CD4-positive, alpha-beta T cell treated with Interferon alpha-2 for 1 hour (primary cell): ENCODE data around the gene IL31RA.
A peak's percentile ranks its signal among the peaks of the same experiment; 100 is the strongest.

Experiments
- DNase-seq, 2 donors: peaks; one replicate each; pipeline ENCODE4 v3.0.0-alpha.2; 2020 to 2022

Gene IL31RA

GRCh38 chr5:55860709-55861108, 9.6 kb downstream of the IL31RA start:
- no peak for DNase-seq

GRCh38 chr5:55864606-55865541, 13.7 kb downstream of the IL31RA start:
- no peak for DNase-seq

- DNase-seq, result no peak
Measured at GRCh38 chr5:55865831-55866230, 14.7 kb downstream of the IL31RA start.

GRCh38 chr5:55866485-55866884, 15.3 kb downstream of the IL31RA start:
- no peak for DNase-seq

GRCh38 chr5:55866934-55867333, 15.8 kb downstream of the IL31RA start:
- no peak for DNase-seq

GRCh38 chr5:55868846-55869245, 17.7 kb downstream of the IL31RA start:
- peak in 1 of 2 donors; percentile 30 for DNase-seq

GRCh38 chr5:55869847-55870246, 18.7 kb downstream of the IL31RA start:
- no peak for DNase-seq

GRCh38 chr5:55873234-55873633, 22.1 kb downstream of the IL31RA start:
- no peak for DNase-seq

GRCh38 chr5:55877655-55878054, 26.5 kb downstream of the IL31RA start:
- no peak for DNase-seq

- DNase-seq, result no peak
Measured at GRCh38 chr5:55880453-55880852, 29.3 kb downstream of the IL31RA start.

- DNase-seq, result no peak
Measured at GRCh38 chr5:55885359-55885758, 34.2 kb downstream of the IL31RA start.

GRCh38 chr5:55888205-55888604, 37.0 kb downstream of the IL31RA start:
- no peak for DNase-seq

GRCh38 chr5:55892479-55892878, 41.3 kb downstream of the IL31RA start:
- DNase-seq, result no peak

GRCh38 chr5:55894135-55894534, 43.0 kb downstream of the IL31RA start:
- DNase-seq, result no peak

- no peak for DNase-seq
Measured at GRCh38 chr5:55895346-55895745, 44.2 kb downstream of the IL31RA start.

- DNase-seq, result no peak
Measured at GRCh38 chr5:55896238-55896637, 45.1 kb downstream of the IL31RA start.

GRCh38 chr5:55896663-55897062, 45.5 kb downstream of the IL31RA start:
- DNase-seq, result no peak

- DNase-seq, result no peak
Measured at GRCh38 chr5:55897206-55897894, 46.2 kb downstream of the IL31RA start.

- DNase-seq, result no peak
Measured at GRCh38 chr5:55897905-55898304, 46.7 kb downstream of the IL31RA start.

- DNase-seq, result no peak
Measured at GRCh38 chr5:55899344-55899743, 48.2 kb downstream of the IL31RA start.

GRCh38 chr5:55900068-55900467, 48.9 kb downstream of the IL31RA start:
- DNase-seq, result no peak

GRCh38 chr5:55900776-55901175, 49.6 kb downstream of the IL31RA start:
- no peak for DNase-seq

- DNase-seq, result no peak
Measured at GRCh38 chr5:55902696-55903095, 51.5 kb downstream of the IL31RA start.

- DNase-seq, result peak; percentile 67
Measured at GRCh38 chr5:55903121-55903701, 52.1 kb downstream of the IL31RA start.
